Myocyte (in vitro differentiated cells): ENCODE results near the gene EMID1. TPM values are rescaled to one million over a fixed set of nuclear protein-coding genes. Genes with fewer than 3 reads are reported as not detected.

ENCODE experiments used
- DNase-seq: peaks from one replicate; pipeline ENCODE4 v3.0.0-alpha.2; 2012; ENCODE audit warnings: low read depth
- polyA plus RNA-seq: library from polyadenylated mRNA; unstranded; fragments of >200 nt; gene quantifications from one replicate; pipeline ENCODE4 v1.2.1, GENCODE V29; 2012; ENCODE audit warnings: missing spikeins
- total RNA-seq: library from RNA; depleted of rRNA; stranded (reverse); fragments of >200 nt; gene quantifications from 2 replicates; pipeline ENCODE4 v1.2.3, GENCODE V29; 2014

EMID1 gene
- total RNA-seq, result 2.3 and 4.0 TPM in 2 replicates
- polyA plus RNA-seq, result 1.1 TPM

DNA sequence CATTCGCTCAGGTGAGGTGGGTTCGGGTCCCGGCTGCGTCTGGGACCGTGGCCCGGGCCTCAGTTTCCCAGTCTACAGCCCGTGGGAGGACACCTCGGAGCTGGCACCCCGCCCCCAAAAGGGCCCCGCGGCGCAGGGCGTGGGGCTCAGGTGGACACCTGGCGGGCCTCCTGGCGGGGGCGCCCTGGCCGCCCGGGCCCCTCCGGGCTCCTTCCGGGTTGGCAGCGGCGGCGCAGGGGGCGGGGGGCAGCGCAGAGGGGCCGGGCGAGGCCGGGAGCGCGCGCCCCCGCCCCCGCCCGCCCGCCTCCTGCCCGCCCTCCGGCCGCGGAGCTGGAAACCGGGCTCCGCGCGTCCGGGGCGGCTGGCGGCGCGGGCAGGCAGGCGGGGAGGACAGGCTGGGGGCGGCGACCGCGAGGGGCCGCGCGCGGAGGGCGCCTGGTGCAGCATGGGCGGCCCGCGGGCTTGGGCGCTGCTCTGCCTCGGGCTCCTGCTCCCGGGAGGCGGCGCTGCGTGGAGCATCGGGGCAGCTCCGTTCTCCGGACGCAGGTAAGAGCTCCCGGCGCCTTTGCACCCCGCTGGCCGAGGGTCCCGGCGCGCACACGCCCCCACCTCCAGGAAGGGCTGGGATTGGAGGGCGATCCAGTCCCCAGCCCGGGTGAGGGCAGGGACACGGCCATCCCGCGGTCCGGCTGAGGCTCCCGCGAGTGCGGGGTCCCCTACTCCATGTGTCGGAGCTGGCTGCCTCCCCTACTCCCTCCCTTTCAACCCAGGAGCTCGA lies at the start of gene EMID1:
Gene EMID1 (plus strand): TSS at position 303 of the 778 bp plus-strand sequence. CDS start 143 bp downstream, at position 446.
- DNase-seq, result peak; percentile 16

- DNase-seq, result no peak
These were observed 49.7 kb upstream of the EMID1 start for GRCh38 chr22:29155966-29156365.

DNA sequence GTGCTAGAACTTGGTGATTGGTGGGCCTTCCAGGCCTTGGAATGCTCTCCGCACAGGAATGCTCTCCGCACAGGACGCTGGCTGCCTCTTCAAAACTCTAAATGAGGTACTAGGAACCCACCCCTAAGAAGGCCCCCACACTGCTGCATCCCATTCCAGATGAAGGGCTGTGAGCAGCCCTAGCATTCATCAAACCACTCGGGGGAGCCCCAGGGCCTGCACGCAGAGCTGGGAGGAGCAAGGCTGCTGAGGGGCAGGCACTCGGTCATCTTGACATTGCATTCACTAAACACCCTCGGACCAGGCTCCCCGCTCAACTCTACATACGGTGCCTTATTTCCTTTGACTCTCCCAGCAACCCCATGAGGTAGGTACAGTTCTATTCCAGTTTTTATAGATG lies 49.2 kb upstream of the EMID1 start:
- DNase-seq, result no peak

GRCh38 chr22:29157759-29158535 lies 47.7 kb upstream of the EMID1 start:
- DNase-seq, result no peak

- peak; percentile 27 for DNase-seq
These were observed 47.1 kb upstream of the EMID1 start for GRCh38 chr22:29158546-29158945.

DNA sequence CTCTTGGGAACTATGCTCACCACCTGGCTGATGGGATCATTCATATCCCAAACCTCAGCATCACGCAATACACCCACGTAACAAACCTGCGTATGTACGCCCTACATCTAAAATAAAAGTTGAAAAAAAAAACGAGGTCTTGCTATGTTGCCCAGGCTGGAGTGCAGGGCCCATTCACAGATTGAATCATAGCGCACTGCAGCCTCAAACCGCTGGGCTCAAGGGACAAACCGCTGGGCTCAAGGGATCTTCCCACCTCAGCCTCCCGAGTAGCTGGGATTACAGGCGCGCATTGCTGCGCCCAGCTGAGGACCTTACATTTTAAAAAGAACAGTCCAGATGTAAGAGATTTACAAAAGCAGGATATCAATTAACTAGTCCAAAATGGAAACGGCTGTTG lies 41.9 kb upstream of the EMID1 start:
- DNase-seq, result no peak

- no peak for DNase-seq
These were observed 40.2 kb upstream of the EMID1 start for GRCh38 chr22:29165321-29166060.

GRCh38 chr22:29166180-29166579 lies 39.5 kb upstream of the EMID1 start:
- DNase-seq, result peak; percentile 13

DNA sequence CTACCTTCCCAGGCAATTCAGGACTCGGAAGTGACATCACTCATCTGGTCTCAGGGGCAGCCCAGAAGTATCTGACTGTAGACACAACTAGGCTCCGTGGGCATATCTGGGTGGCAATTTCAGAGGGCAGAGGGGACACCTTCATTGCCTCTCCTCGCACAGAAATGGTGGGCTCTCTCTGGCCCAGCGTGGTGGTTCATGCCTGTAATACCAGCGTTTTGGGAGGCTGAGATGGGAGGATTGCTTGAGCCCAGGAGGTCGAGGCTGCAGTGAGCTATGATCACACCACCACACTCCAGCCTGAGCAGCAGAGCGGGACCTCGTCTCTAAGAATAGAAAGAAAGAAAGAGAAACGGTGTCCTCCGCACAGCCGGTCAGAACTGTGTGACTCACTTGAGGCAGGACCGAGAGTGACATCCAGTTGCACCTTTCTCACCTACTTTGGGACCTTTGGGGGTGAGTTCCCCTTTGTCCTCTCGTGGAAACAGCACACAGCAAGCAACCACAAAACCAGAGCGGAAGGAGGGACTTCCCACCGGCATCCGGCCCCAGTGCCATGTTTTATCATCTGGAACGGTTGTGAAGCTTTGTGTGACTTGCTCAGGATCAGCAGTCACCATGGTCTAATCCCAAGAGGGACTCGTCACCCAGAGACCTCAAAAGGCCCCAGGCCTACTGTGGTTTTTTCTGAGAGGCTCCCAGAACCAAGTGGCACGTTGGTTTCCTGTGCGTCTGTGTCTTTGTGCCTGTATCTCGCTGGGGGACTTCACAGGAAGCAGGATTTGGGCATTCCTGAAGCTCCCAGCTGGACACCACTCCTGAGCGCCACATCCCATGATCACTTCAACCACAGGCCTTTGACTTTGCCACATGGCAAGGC lies 38.4 kb upstream of the EMID1 start:
- no peak for DNase-seq

GRCh38 chr22:29171721-29172120 lies 34.0 kb upstream of the EMID1 start:
- no peak for DNase-seq

- DNase-seq, result no peak
These were observed 33.5 kb upstream of the EMID1 start for GRCh38 chr22:29172216-29172615.

- no peak for DNase-seq
These were observed 30.3 kb upstream of the EMID1 start for GRCh38 chr22:29175312-29175835.

GRCh38 chr22:29183971-29184848 lies 21.5 kb upstream of the EMID1 start:
- DNase-seq, result no peak

DNA sequence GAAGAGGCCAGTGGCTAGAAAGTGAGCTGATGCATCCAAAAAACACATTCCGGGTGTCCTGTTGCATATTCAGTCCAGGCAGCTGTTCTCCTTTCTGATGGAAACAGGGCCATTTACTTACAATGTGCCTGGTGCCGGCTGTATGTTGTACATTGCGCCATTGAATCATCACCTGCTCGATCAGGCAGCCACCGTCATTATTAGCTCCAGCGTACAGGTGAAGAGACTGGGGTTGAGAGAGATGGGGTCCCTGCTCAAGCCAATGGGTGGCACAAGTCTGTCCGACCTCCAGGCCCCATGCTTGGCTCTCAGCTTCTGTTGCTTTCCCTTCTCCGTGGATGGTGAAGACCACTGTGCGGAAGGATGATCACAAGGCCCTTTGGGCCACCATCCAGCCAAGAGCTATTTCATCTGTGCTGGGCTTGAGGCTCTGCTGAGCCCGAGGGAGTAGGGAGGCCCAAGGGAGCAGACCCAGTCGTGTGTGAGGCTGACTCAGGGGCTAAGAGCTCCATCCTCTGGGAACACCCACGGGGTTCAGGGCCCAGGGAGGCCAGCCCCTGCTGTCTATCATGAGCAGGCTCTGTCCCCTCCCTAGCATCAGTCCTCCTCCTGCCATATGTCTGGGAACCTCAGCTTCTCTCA lies 20.7 kb upstream of the EMID1 start:
- DNase-seq, result peak; percentile 9

DNA sequence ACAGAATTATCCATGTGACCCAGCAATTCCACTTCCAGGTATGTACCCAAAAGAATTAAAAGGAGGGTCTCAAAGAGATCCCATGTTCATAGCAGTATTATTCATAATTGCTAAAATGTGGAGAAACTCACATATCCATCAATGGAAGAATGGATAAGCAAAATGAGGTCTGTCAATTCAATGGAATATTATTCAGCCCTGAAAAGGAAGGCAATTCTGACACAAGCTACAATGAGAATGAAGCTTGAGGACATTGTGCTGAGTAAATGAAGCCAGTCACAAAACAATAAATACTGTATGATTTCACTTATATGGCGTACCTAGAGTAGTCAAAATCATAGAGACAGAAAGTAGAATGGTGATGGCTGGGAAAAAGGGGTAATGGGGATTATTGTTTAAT lies 19.4 kb upstream of the EMID1 start:
- DNase-seq, result no peak

DNA sequence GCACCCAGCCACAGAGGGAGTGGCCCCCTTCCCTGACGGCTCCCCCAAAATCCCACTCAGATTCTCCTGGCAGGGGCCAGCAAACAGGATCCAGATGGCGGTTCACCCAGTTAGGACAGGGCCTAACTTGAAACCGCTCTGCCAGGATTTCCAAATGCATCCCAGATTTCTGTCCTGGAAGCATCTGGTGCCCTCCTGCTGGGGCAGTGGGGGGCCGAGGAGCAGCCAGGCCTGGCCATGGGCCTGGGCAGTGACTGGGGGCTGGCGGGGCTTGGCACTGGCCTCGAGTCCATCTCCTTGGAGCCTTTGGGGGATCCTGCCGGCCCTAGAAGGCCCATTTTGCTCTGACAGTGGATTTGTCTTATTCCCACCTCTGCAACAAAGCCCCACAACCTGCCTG lies 17.9 kb upstream of the EMID1 start:
- DNase-seq, result no peak

- no peak for DNase-seq
These were observed 15.6 kb upstream of the EMID1 start for GRCh38 chr22:29190051-29190450.

DNA sequence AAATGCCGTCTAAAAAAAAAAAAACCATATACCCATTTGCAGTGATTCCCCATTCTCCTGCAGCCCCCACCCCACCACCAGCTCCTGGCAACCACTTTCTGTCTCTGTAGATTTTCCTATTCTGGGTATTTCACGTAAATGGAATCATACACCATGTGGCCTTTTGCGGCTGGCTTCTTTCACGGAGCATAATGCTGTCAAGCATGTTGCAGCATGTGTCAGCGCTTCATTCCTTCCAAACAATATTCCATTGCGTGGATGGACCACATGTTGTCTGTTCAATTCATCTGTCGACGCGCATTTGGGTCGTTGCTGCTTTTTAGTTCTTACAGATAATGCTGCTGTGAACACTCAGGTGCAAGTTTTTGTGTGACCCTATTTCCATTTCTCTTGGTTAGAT lies 14.8 kb upstream of the EMID1 start:
- no peak for DNase-seq

GRCh38 chr22:29193021-29193420 lies 12.7 kb upstream of the EMID1 start:
- no peak for DNase-seq
